ENCODE results near the gene KLHDC8A.

GRCh38 chr1:205316161-205316566 lies 40.6 kb downstream of the KLHDC8A start:
- TF ChIP-seq SIN3A (IDR thresholded peaks at IDR 0.05; ENCODE audit: borderline replicate concordance, low read depth, low read length) (no peak), ZNF567 (CRISPR knock-in tag; IDR thresholded peaks at IDR 0.05; ENCODE audit: borderline replicate concordance) (no peak), ZBTB25 (CRISPR knock-in tag; IDR thresholded peaks at IDR 0.05) (no peak), CTCF (CRISPR knock-in tag; IDR thresholded peaks at IDR 0.05) (no peak), POLR2AphosphoS5 (IDR thresholded peaks at IDR 0.05; ENCODE audit: low read depth, low read length) (no peak)

All from HepG2 (cell line).